GM21737 (cell line): ENCODE data around the gene RAB7A.
"Not testable (repeated sequence)": the region's sequence is repeated elsewhere in the genome, so short reads cannot be mapped to it uniquely, and the experiment has no call there.

Experiments used
- ATAC-seq: cut with Tn5 transposase; IDR thresholded peaks from one replicate; pipeline ENCODE4 v1.9.1; 2021; ENCODE audit warnings: mild to moderate bottlenecking, moderate library complexity; ENCODE audit not compliant: unreplicated experiment

RAB7A gene

DNA sequence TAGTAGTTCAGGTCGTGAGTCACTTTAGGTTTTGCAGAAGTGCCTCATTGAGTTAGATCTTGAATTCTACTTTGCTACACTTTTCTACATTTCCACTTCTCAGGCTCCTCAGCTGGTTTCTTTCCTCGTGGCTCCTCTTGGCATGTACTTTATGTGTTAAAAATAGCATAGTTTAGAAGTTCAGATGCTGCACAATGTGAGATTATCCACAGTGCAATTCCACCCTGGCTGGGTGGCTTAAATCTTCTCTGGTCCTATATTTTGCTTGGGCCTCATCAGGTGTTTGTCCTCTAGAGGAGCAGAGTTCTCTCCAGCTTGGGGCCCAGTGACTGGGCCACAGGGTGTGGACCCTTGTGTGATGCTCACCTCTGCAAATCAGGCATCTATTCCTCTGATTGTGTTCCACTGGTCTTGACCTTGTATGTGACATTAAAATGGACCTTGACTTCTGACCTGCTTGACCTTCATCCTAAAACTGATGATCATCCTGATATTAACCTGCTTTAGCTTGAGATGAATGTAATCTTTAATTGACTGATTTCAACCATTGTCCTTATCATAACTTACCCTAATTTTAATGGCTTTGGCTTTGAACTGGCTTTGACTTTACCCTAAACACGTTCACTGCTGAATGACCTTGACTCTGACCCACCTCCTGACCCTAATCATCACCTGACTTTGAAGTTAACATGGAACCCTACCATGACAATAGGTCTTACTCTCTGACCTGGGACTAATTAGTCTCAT lies 89.5 kb downstream of the RAB7A start:
- ATAC-seq = no peak

DNA sequence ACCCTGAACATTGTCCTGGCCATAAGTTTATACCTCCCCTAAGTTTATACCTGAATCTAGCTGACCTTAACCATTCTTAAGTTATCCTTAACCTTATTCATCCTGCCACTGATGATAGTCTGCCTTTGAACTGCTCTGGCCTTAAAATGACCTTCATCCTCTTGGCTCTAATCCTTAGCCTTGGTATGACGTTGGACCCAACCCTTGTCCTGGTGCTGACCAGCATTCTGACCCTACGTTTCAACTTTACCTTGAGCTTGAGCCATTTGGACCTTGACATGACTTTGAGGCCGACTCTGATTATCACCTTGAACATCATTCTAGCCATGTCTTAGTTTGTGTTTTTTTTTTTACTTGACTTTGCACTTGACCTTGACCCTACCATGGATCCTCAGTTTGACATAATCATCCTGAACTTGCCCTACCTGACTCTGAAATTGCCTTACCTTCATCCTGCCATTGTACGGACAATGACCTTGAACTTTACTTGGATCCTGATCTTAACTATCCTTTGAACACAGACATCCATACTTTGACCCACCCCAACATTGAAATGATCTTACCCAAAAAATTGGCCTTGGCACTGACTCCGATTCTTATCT lies 92.3 kb downstream of the RAB7A start:
- no peak for ATAC-seq

DNA sequence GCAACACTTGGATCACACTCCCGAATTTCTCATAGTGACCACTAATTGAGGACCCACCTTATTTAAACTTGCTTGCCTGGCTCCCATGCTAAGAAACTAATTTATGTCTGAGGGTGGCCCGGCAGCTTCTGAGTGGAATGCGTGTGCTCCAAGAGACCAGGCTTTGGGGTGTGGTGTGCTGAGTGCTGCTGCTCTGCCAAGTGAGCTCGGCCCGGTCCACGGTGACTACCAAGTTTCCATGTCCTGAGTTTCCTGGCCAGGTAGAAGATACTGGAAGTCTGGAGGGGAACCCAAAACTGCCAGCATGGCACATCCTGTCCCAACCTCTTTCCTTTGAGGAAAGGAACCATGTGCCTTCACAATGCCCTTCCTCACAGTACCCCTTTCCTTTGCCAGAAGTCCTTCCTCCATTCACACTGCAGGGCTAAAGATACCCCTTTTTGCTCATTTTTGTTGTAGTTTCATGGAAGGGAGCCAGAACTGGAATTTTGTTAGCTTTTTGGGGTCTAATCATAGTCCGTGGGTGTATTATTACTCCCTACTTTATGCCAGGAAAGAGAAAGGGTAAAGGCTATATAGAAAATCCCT lies 94.4 kb downstream of the RAB7A start:
- no peak for ATAC-seq

GRCh38 chr3:128823008-128823407 lies 97.0 kb downstream of the RAB7A start:
- ATAC-seq = no peak

GRCh38 chr3:128823631-128824030 lies 97.6 kb downstream of the RAB7A start:
- no peak for ATAC-seq

GRCh38 chr3:128824132-128824850 lies 98.3 kb downstream of the RAB7A start:
- ATAC-seq = no peak

GRCh38 chr3:128825117-128825725 lies 99.2 kb downstream of the RAB7A start:
- no peak for ATAC-seq

- not testable (repeated sequence) for ATAC-seq
Observed at GRCh38 chr3:128829087-128829486, 103.1 kb downstream of the RAB7A start.

- ATAC-seq = not testable (repeated sequence)
Observed at GRCh38 chr3:128829925-128830625, 104.1 kb downstream of the RAB7A start.

- not testable (repeated sequence) for ATAC-seq
Observed at GRCh38 chr3:128830762-128831161, 104.8 kb downstream of the RAB7A start.

DNA sequence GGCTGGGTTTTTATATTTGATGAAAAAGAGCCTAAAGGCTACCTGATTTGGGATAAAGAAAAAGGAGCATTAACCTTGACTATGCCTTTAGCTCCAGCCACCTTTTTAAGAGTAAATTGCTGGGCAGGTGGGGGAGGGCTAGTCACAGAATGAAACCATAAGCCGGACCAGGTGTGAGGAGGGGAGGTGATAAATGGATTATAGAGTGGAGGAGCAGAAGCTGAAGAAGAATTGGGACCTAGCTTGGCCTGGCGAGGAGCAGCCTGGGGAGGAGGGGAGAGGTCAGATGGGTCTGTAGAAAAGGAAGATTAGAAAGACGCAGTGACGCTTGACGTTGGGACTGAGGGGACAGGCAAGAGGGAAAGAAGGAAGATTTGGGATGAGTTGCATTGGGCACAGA lies 107.0 kb downstream of the RAB7A start:
- ATAC-seq = not testable (repeated sequence)

DNA sequence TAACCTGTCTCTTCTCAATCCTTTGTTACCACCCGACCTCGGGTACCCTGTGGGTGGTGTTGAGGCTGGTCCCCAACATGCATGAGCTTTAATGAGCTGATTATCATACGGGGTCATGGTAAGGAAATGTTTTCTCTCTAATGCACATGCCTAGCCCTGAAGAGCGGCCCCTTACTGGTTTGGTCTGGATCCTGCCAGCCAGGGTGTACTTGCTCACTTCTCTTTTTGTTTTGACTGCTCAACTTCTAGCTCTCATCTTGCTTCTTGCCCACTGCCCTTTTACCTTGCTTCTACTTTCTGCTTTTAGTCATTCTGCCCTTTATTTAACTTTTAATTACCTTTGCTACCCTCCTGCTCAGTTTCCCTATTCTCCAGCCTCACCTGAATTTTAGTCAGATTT lies 109.1 kb downstream of the RAB7A start:
- no peak for ATAC-seq

- no peak for ATAC-seq
Observed at GRCh38 chr3:128841926-128842920, 116.2 kb downstream of the RAB7A start.

DNA sequence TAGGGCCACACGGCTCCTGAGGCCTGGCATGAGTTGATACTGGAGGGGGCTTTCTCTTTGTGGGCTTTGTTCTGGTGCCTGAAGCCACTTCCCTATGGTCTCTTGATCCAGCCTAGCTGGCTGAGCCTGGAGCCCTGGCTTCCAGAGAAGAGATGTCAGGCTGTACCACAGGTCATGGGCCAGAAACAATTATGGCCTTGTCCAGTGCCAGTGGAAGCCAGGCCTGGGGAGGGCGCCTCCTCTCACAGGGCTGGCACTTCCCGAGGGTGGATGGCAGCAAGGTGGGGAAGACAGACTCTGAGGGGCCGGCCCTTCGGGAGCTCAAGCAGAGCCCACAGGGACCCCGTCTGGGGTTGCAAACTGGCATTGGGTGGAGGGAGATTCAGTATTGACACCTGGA lies 118.5 kb downstream of the RAB7A start:
- no peak for ATAC-seq

- ATAC-seq = no peak
Observed at GRCh38 chr3:128845119-128845777, 119.3 kb downstream of the RAB7A start.

- ATAC-seq = peak; percentile 72
Observed at GRCh38 chr3:128845778-128846485, 119.9 kb downstream of the RAB7A start.

- ATAC-seq = peak; percentile 13
Observed at GRCh38 chr3:128846486-128846891, 120.5 kb downstream of the RAB7A start.
